SK-N-SH treated with all-trans-retinoic acid at 6 μM for 48 hours (cell line): ENCODE results near the gene NF1.
"Not testable (repeated sequence)": the region's sequence is repeated elsewhere in the genome, so short reads cannot be mapped to it uniquely, and the experiment has no call there.

Source experiments
- CREB5 ChIP-seq: fragments of 250-450 bp; sonication (Bioruptor Pico); IDR thresholded peaks from 2 replicates; pipeline ENCODE4 v1.5.1; 2020; ENCODE audit warnings: low read depth, mild to moderate bottlenecking, moderate library complexity
- ESRRG ChIP-seq: fragments of 250-450 bp; sonication (Bioruptor Pico); IDR thresholded peaks from 2 replicates; pipeline ENCODE4 v1.6.1; 2021; ENCODE audit warnings: mild to moderate bottlenecking
- OSR1 ChIP-seq: fragments of 250-450 bp; sonication (Bioruptor Pico); IDR thresholded peaks from 2 replicates; pipeline ENCODE4 v1.8.0; 2022; ENCODE audit warnings: moderate library complexity, mild to moderate bottlenecking, inconsistent platforms
- PATZ1 ChIP-seq: fragments of 250-450 bp; sonication (Bioruptor Pico); IDR thresholded peaks from 2 replicates; pipeline ENCODE4 v1.8.0; 2020; ENCODE audit warnings: mild to moderate bottlenecking, moderate library complexity, borderline replicate concordance
- PPARA ChIP-seq: fragments of 250-450 bp; sonication (Bioruptor Pico); IDR thresholded peaks from 2 replicates; pipeline ENCODE4 v1.5.0; 2020; ENCODE audit warnings: mild to moderate bottlenecking, borderline replicate concordance
- RARB ChIP-seq: fragments of 250-450 bp; sonication (Bioruptor Pico); IDR thresholded peaks from 2 replicates; pipeline ENCODE4 v1.8.0; 2021; ENCODE audit warnings: mild to moderate bottlenecking, moderate library complexity
- TCF4 ChIP-seq: fragments of 250-450 bp; sonication (Bioruptor Pico); IDR thresholded peaks from 2 replicates; pipeline ENCODE4 v1.8.0; 2021; ENCODE audit warnings: mild to moderate bottlenecking, moderate library complexity, borderline replicate concordance
- ZFP3 ChIP-seq: fragments of 250-450 bp; sonication (Bioruptor Pico); IDR thresholded peaks from 2 replicates; pipeline ENCODE4 v1.5.0; 2020; ENCODE audit warnings: mild to moderate bottlenecking, moderate library complexity

- TF ChIP-seq PATZ1 (CRISPR knock-in tag); ESRRG; TCF4 (CRISPR knock-in tag); OSR1 (CRISPR knock-in tag); RARB (CRISPR knock-in tag); PPARA (CRISPR knock-in tag); ZFP3 (CRISPR knock-in tag); CREB5: not testable (repeated sequence)
Observed at GRCh38 chr17:31382668-31383275, 288.0 kb downstream of the NF1 start.
